DOHH2 (cell line): ENCODE data around the gene HTR6.

Experiments used
- H3F3A ChIP-seq: fragments of 200-600 bp; sonication (generic), shearing (Covaris generic); 2 replicates; pipeline ENCODE4 v1.6.0; 2016; ENCODE audit warnings: antibody characterized with exemption, mild to moderate bottlenecking; ENCODE audit not compliant: control insufficient read depth, insufficient read depth
- H3K27ac ChIP-seq: fragments of 200-600 bp; sonication (generic); 2 replicates; pipeline ENCODE4 v1.5.1; 2014; ENCODE audit warnings: low read depth, mild to moderate bottlenecking, low read length, moderate library complexity
- H3K27me3 ChIP-seq: fragments of 200-600 bp; sonication (generic); 2 replicates; pipeline ENCODE4 v1.6.1; 2014; ENCODE audit warnings: mild to moderate bottlenecking, low read length, mixed read lengths; ENCODE audit not compliant: control insufficient read depth
- H3K36me3 ChIP-seq: fragments of 200-600 bp; sonication (generic); 2 replicates; pipeline ENCODE4 v1.6.1; 2014; ENCODE audit warnings: mild to moderate bottlenecking, low read length, moderate library complexity, mixed read lengths; ENCODE audit not compliant: control insufficient read depth
- H3K4me1 ChIP-seq: fragments of 200-600 bp; sonication (generic); 2 replicates; pipeline ENCODE4 v1.6.1; 2014; ENCODE audit warnings: mild to moderate bottlenecking, low read length, mixed read lengths; ENCODE audit not compliant: control insufficient read depth
- H3K4me2 ChIP-seq: fragments of 200-600 bp; sonication (generic); 2 replicates; pipeline ENCODE4 v1.6.0; 2014; ENCODE audit warnings: mild to moderate bottlenecking, low read length, moderate library complexity
- H3K4me3 ChIP-seq: fragments of 200-600 bp; sonication (generic); 2 replicates; pipeline ENCODE4 v1.5.1; 2014; ENCODE audit warnings: mild to moderate bottlenecking, low read length, mixed read lengths
- H3K79me2 ChIP-seq: fragments of 200-600 bp; sonication (generic); 2 replicates; pipeline ENCODE4 v1.6.1; 2014; ENCODE audit warnings: mild to moderate bottlenecking, low read length, mixed read lengths; ENCODE audit not compliant: control insufficient read depth
- H3K9me2 ChIP-seq: fragments of 200-600 bp; sonication (generic); replicated peaks from 2 replicates; pipeline ENCODE4 v1.6.1; 2014; ENCODE audit warnings: mild to moderate bottlenecking, low read length, mixed read lengths; ENCODE audit not compliant: control insufficient read depth
- H3K9me3 ChIP-seq: fragments of 200-600 bp; sonication (generic); 2 replicates; pipeline ENCODE4 v1.6.1; 2014; ENCODE audit warnings: antibody characterized with exemption, low read length, mixed read lengths; ENCODE audit not compliant: control insufficient read depth, insufficient read depth
- H4K20me1 ChIP-seq: fragments of 200-600 bp; sonication (generic); 2 replicates; pipeline ENCODE4 v1.6.0; 2014; ENCODE audit warnings: low read depth, mild to moderate bottlenecking, antibody characterized with exemption, low read length, moderate library complexity; ENCODE audit not compliant: control insufficient read depth, insufficient read depth
- EZH2phosphoT487 ChIP-seq: fragments of 200-600 bp; sonication (generic); IDR thresholded peaks from 2 replicates; pipeline ENCODE4 v1.6.1; 2017; ENCODE audit warnings: borderline replicate concordance, mild to moderate bottlenecking, antibody characterized with exemption, low read length, moderate library complexity, mixed read lengths
- TF ChIP-seq, protein P1 (sequence below): fragments of 200-600 bp; sonication (generic); IDR thresholded peaks from one replicate; pipeline ENCODE4 v1.5.1; 2014; ENCODE audit warnings: antibody characterized with exemption, mild to moderate bottlenecking, low read depth, low read length; ENCODE audit not compliant: poor library complexity, severe bottlenecking

HTR6 gene

DNA sequence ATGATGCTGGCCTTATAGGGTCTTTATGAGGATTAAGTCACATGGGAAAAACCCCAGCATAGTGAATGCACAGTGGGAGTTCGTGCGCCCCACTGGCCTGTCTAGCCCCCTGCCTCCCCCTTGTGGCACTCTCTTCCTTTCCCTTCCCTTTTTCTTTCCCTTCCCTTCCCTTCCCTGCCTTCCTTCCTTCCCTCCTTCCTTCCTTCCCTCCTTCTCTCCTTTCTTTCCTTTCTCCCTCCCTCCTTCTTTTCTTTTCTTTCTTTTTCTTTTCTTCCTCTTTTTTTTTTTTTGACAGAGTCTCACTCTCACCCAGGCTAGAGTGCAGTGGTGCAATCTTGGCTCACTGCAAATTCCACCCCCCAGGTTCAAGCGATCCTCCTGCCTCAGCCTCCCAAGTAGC lies 38.6 kb downstream of the HTR6 start:
- H3F3A ChIP-seq = no peaks in the 10 kb centered on the region
- H3K9me3 ChIP-seq = no peaks in the 10 kb centered on the region
- H3K4me2 ChIP-seq = no peak overlapping the region
- TF ChIP-seq, protein P1, sequence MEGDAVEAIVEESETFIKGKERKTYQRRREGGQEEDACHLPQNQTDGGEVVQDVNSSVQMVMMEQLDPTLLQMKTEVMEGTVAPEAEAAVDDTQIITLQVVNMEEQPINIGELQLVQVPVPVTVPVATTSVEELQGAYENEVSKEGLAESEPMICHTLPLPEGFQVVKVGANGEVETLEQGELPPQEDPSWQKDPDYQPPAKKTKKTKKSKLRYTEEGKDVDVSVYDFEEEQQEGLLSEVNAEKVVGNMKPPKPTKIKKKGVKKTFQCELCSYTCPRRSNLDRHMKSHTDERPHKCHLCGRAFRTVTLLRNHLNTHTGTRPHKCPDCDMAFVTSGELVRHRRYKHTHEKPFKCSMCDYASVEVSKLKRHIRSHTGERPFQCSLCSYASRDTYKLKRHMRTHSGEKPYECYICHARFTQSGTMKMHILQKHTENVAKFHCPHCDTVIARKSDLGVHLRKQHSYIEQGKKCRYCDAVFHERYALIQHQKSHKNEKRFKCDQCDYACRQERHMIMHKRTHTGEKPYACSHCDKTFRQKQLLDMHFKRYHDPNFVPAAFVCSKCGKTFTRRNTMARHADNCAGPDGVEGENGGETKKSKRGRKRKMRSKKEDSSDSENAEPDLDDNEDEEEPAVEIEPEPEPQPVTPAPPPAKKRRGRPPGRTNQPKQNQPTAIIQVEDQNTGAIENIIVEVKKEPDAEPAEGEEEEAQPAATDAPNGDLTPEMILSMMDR = no peak
- TF ChIP-seq EZH2phosphoT487 = no peak
- H3K9me2 ChIP-seq = no peaks in the 10 kb centered on the region
- H3K36me3 ChIP-seq = no peaks in the 10 kb centered on the region
- H3K4me3 ChIP-seq = no peak overlapping the region
- H3K79me2 ChIP-seq = no peaks in the 10 kb centered on the region
- H3K27ac ChIP-seq = no peak overlapping the region
- H4K20me1 ChIP-seq = no peaks in the 10 kb centered on the region
- no peaks in the 10 kb centered on the region for H3K27me3 ChIP-seq
- H3K4me1 ChIP-seq = peaks cover 3% of the 10 kb centered on the region

DNA sequence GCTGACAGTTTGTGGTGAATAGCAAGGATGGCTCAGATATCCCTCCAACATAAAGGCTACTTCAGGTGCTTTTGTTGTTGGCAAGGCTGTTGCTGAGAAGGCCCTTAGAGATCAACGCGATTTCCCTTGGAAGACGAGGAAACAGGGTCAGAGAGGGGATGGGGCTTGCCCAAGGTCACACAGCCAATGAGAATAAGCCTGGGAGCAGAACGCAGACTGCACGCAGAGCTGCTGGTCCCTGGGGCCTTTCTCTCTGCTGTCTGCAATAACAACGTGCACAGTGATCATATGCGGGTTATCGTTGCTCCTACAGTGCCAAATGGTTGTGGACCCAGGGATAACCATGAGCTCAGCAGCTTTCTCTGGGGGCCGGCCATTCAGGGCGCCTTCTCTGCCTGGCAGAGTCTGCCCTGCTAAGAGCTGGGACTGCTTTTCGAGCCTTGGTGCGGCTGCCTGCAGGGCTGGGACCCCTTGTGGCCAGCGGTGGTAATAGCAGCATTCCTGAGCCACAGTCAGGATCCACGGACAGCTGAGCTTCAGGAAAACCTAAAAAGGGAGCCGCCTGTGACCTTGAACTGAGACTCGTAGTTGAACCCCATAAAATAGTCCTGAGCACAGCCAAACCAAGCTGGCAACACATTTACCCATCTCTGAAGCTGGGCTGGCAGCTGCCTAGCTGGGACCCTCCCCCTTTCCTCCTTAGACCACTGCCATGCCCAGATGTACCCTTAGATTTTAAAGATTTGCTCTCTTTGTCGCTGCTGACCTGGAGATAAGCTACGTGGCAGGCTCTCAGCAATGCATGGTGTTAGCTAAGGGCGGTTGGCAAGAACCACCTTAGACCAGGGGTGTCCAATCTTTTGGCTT lies 39.8 kb downstream of the HTR6 start:
- no peaks in the 10 kb centered on the region for H3K79me2 ChIP-seq
- no peaks in the 10 kb centered on the region for H4K20me1 ChIP-seq
- no peaks in the 10 kb centered on the region for H3K9me3 ChIP-seq
- no peaks in the 10 kb centered on the region for H3F3A ChIP-seq
- TF ChIP-seq EZH2phosphoT487 = no peak
- TF ChIP-seq, protein P1 = peak; percentile 86
- no peak overlapping the region for H3K4me3 ChIP-seq
- no peak overlapping the region for H3K27ac ChIP-seq
- H3K9me2 ChIP-seq = no peaks in the 10 kb centered on the region
- H3K4me2 ChIP-seq = no peak overlapping the region
- no peaks in the 10 kb centered on the region for H3K27me3 ChIP-seq
- H3K36me3 ChIP-seq = no peaks in the 10 kb centered on the region
- H3K4me1 ChIP-seq = no peaks in the 10 kb centered on the region

DNA sequence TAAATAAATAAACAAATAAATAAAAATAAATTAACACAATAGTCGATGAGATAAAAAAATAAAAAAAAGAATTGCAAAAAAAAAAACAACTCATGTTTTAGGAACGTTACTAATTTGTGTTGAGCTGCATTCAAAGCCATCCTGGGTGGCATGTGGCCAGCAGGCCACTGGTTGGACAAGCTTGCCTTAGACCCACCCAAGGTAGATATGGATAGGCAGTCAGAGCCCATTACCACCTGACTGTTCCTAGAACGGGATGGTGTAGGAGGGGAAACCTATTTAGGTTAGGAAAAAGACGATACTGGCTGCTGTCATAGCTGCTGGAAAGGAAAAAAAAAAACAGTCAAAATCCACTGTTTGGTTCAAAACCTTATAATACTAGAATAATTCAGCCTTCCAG lies 40.8 kb downstream of the HTR6 start:
- Histone ChIP-seq H3K27me3 (peaks cover 2% of the 10 kb centered on the region; the same call in 1 of the 2 replicates), H3K36me3 (no peaks in the 10 kb centered on the region), H3K9me3 (no peaks in the 10 kb centered on the region), H3K9me2 (no peaks in the 10 kb centered on the region), H3K4me3 (no peak overlapping the region), H3K4me1 (no peaks in the 10 kb centered on the region), H3F3A (no peaks in the 10 kb centered on the region), H3K27ac (no peak overlapping the region), H3K4me2 (no peak overlapping the region), H3K79me2 (no peaks in the 10 kb centered on the region), H4K20me1 (no peaks in the 10 kb centered on the region)
- no peak for TF ChIP-seq EZH2phosphoT487

DNA sequence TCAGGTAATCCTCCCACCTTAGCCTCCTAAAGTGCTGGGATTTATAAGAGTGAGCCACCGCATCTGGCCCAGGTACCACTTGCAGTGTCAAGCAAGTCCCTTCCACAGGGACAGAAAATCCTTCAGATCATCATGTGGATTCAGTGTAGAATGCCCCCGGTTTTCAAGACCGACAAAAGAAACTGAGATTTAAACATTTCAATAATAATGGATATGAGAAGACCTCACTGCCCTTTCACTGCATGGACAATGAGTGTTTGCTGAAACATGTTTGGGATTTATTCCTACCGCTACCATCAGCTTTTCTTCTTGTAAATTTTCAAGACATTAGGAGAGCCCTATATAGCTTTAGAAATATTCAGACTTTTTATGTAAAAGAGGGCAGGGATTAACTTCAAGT lies 41.5 kb downstream of the HTR6 start:
- Histone ChIP-seq H3K79me2 (no peaks in the 10 kb centered on the region), H3K4me2 (no peak overlapping the region), H4K20me1 (no peaks in the 10 kb centered on the region), H3K27ac (no peak overlapping the region), H3K4me3 (no peak overlapping the region), H3F3A (no peaks in the 10 kb centered on the region), H3K36me3 (no peaks in the 10 kb centered on the region), H3K9me2 (no peaks in the 10 kb centered on the region), H3K4me1 (no peaks in the 10 kb centered on the region), H3K9me3 (no peaks in the 10 kb centered on the region), H3K27me3 (peaks cover 9% of the 10 kb centered on the region)
- TF ChIP-seq, protein P1 = no peak
- TF ChIP-seq EZH2phosphoT487 = no peak
